ENCODE results near the gene MPP2.

DNA sequence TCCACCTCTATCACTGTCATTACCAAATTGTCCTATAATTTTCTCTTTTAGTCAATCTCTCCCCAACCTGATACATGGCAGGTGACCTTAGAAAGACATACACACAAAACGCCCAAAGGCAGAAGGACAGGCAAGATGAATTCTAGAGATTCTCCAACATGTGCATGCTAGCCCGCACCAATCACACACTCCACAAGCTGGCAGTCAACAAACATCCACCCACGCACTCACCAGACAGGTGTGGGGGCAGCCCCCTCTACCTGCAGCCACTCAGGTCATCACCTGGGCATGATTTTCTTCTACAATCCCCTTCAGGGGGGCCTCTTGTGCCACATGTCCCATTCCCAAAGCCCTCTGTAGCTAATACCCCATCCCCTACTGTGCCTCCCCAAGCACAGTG lies 9.5 kb downstream of the MPP2 start:
- TF ChIP-seq CTCF (IDR thresholded peaks at IDR 0.05; ENCODE audit: insufficient read depth, low read length, poor library complexity, severe bottlenecking) (no peak), EZH2phosphoT487 (conservative IDR thresholded peaks at IDR 0.05; ENCODE audit: low read length) (no peak)
